DND-41 (cell line): Measurements from ENCODE around the gene GBE1.

ENCODE experiments used
- ATAC-seq: fragments of 200-7000 bp; cut with Tn5 transposase; 3 replicates; pipeline ENCODE4 v1.9.1; 2021; ENCODE audit warnings: low read depth; ENCODE audit not compliant: insufficient read depth
- DNase-seq: peaks from one replicate; pipeline ENCODE4 v3.0.0-alpha.2; 2020
- H2AFZ ChIP-seq: 2 replicates; pipeline ENCODE4 v1.6.0; 2012; ENCODE audit warnings: low read depth, low read length
- H3K27ac ChIP-seq: 2 replicates; pipeline ENCODE4 v1.5.1; 2012; ENCODE audit warnings: low read length, inconsistent platforms
- H3K27me3 ChIP-seq: fragments of 200-600 bp; sonication (generic); 2 replicates; pipeline ENCODE4 v1.6.0; 2012; ENCODE audit warnings: low read length, mild to moderate bottlenecking, inconsistent platforms; ENCODE audit not compliant: insufficient read depth, poor library complexity
- H3K36me3 ChIP-seq: 2 replicates; pipeline ENCODE4 v1.5.1; 2012; ENCODE audit warnings: low read length, inconsistent platforms; ENCODE audit not compliant: insufficient read depth
- H3K4me1 ChIP-seq: 2 replicates; pipeline ENCODE4 v1.5.1; 2012; ENCODE audit warnings: mild to moderate bottlenecking, low read length; ENCODE audit not compliant: insufficient read depth
- H3K4me2 ChIP-seq: 2 replicates; pipeline ENCODE4 v1.6.0; 2012; ENCODE audit warnings: mild to moderate bottlenecking, moderate library complexity, low read length, inconsistent platforms; ENCODE audit not compliant: insufficient read depth
- H3K4me3 ChIP-seq, 2 experiments: fragments of 200-600 bp in 1 of 2; shearing (Covaris generic) in 1 of 2; 2 replicates each; pipeline ENCODE4 v1.5.1; 2012 to 2016; ENCODE audit warnings: inconsistent platforms in 2 of 2, low read length in 2 of 2, mild to moderate bottlenecking in 2 of 2, low read depth in 1 of 2, moderate library complexity in 1 of 2
- H3K79me2 ChIP-seq: 2 replicates; pipeline ENCODE4 v1.6.0; 2012; ENCODE audit warnings: low read length, inconsistent platforms; ENCODE audit not compliant: insufficient read depth
- H3K9ac ChIP-seq: 2 replicates; pipeline ENCODE4 v1.6.0; 2012; ENCODE audit warnings: low read depth, mild to moderate bottlenecking, inconsistent platforms, low read length, moderate library complexity
- H3K9me3 ChIP-seq: 2 replicates; pipeline ENCODE4 v1.5.1; 2012; ENCODE audit warnings: low read length, moderate library complexity, mild to moderate bottlenecking, inconsistent platforms; ENCODE audit not compliant: insufficient read depth, severe bottlenecking
- H4K20me1 ChIP-seq: 2 replicates; pipeline ENCODE4 v1.6.0; 2012; ENCODE audit warnings: low read length; ENCODE audit not compliant: insufficient read depth
- CTCF ChIP-seq: IDR thresholded peaks from 2 replicates; pipeline ENCODE4 v1.5.1; 2012; ENCODE audit warnings: borderline replicate concordance, low read length, moderate library complexity, mild to moderate bottlenecking; ENCODE audit not compliant: poor library complexity, severe bottlenecking; ENCODE audit errors: extremely low read depth
- EZH2 ChIP-seq: IDR thresholded peaks from 3 replicates; pipeline ENCODE4 v1.6.1; 2012; ENCODE audit warnings: borderline replicate concordance, low read depth, mild to moderate bottlenecking, moderate library complexity, low read length, inconsistent platforms; ENCODE audit not compliant: severe bottlenecking

Gene GBE1

GRCh38 chr3:81592101-81592500, 169.3 kb downstream of the GBE1 start:
- no peaks in the 10 kb centered on the region for H3K4me1 ChIP-seq
- no peak for DNase-seq
- H2AFZ ChIP-seq = no peak overlapping the region
- no peaks in the 10 kb centered on the region for H3K79me2 ChIP-seq
- no peak overlapping the region for H3K4me2 ChIP-seq
- TF ChIP-seq CTCF (no peak), EZH2 (no peak)
- H4K20me1 ChIP-seq = no peaks in the 10 kb centered on the region
- no peak for ATAC-seq
- no peak overlapping the region for H3K4me3 ChIP-seq
- no peaks in the 10 kb centered on the region for H3K9me3 ChIP-seq
- no peaks in the 10 kb centered on the region for H3K27me3 ChIP-seq
- H3K9ac ChIP-seq = no peak overlapping the region
- H3K36me3 ChIP-seq = peaks cover 66% of the 10 kb centered on the region
- no peak overlapping the region for H3K27ac ChIP-seq

GRCh38 chr3:81585937-81586336, 175.5 kb downstream of the GBE1 start:
- Histone ChIP-seq H2AFZ (no peak overlapping the region), H4K20me1 (no peaks in the 10 kb centered on the region), H3K27me3 (no peaks in the 10 kb centered on the region), H3K4me3 (no peak overlapping the region), H3K9ac (no peak overlapping the region), H3K36me3 (peaks cover 88% of the 10 kb centered on the region), H3K79me2 (no peaks in the 10 kb centered on the region), H3K9me3 (no peaks in the 10 kb centered on the region), H3K4me2 (no peak overlapping the region), H3K4me1 (no peaks in the 10 kb centered on the region), H3K27ac (no peak overlapping the region)
- TF ChIP-seq EZH2 (no peak), CTCF (no peak)
- DNase-seq = no peak
- ATAC-seq = no peak

GRCh38 chr3:81585056-81585455, 176.4 kb downstream of the GBE1 start:
- no peaks in the 10 kb centered on the region for H3K79me2 ChIP-seq
- H4K20me1 ChIP-seq = no peaks in the 10 kb centered on the region
- TF ChIP-seq CTCF (no peak), EZH2 (no peak)
- H3K27ac ChIP-seq = no peak overlapping the region
- no peaks in the 10 kb centered on the region for H3K27me3 ChIP-seq
- H3K4me3 ChIP-seq = no peak overlapping the region
- H3K4me1 ChIP-seq = no peaks in the 10 kb centered on the region
- no peak overlapping the region for H3K9ac ChIP-seq
- no peak overlapping the region for H3K4me2 ChIP-seq
- DNase-seq (no peak), ATAC-seq (peak; percentile 48; the same call in 2 of the 3 replicates)
- H3K9me3 ChIP-seq = no peaks in the 10 kb centered on the region
- H3K36me3 ChIP-seq = peaks cover 88% of the 10 kb centered on the region
- H2AFZ ChIP-seq = no peak overlapping the region

GRCh38 chr3:81581966-81582599, 179.4 kb downstream of the GBE1 start:
- Histone ChIP-seq H3K4me3 (no peak overlapping the region), H3K79me2 (no peaks in the 10 kb centered on the region), H4K20me1 (no peaks in the 10 kb centered on the region), H3K36me3 (peaks cover 76% of the 10 kb centered on the region), H3K4me1 (no peaks in the 10 kb centered on the region), H3K27ac (no peak overlapping the region), H3K9ac (no peak overlapping the region), H2AFZ (no peak overlapping the region), H3K27me3 (no peaks in the 10 kb centered on the region), H3K4me2 (no peak overlapping the region), H3K9me3 (no peaks in the 10 kb centered on the region)
- TF ChIP-seq CTCF = peak; percentile 74
- no peak for TF ChIP-seq EZH2
- peak; percentile 78 for ATAC-seq
- DNase-seq = peak; percentile 49
